SK-MEL-5 (cell line): ENCODE data around the gene ADPRHL1. TPM values are rescaled to one million over a fixed set of nuclear protein-coding genes. Genes with fewer than 3 reads are reported as not detected.

Experiments
- DNase-seq: peaks from one replicate; pipeline ENCODE4 v3.0.0-alpha.2; 2016; ENCODE audit warnings: low read depth, low spot score
- in situ Hi-C: cut with HindIII; loops from 2 replicates; pipeline ENCODE4 v1.10.0; 2016; ENCODE audit warnings: low sequenced_read_pairs, high pct_unique_total_duplicates, low pct_unique_long_range_greater_than_20kb
- total RNA-seq: library from RNA; depleted of rRNA; stranded (reverse); fragments of >200 nt; shearing (Covaris generic); gene quantifications from 2 replicates; pipeline ENCODE4 v1.2.3, GENCODE V29; 2014

ADPRHL1 gene
- total RNA-seq, 1 experiment from 2014 or later, result 0.53 TPM

DNA sequence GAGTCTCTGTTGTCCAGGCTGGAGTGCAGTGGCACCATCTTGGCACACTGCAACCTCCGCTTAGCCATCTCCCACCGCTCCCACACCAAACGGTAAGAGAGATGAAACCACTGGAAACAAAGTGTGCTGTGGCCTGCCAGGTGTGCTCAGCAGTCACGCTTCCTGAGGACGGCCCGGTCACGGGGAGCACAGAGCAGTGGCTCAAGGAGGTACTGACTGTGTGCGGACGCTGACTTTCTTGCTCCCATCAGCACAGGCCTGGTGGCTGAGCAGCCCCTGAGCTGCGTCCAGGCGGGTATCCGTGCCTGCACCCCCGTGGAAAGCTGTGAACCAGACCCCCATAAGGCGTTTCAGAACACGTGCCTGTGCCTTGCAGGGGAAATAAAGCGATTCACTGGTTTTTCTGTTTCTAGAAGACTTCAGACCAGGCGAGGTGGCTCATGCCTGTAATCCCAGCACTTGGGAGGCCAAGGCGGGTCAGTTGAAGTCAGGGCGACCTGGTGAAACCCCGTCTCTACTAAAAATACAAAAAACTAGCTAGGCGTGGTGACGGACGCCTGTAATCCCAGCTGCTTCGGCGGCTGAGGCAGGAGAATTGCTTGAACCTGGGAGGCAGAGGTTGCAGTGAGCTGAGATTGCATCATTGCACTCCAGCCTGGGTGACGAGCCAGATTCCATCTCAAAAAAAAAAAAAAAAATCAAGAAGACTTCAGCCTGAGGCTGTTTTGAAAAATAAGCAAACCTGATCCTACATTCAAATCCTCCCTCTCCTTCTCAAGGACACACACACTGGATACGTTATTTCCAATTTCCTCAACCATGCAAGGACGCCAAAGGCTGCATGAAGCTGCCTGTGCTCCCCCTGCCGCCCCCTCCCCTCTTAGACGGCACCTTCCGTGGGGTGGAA is 25.5 kb downstream of the ADPRHL1 start:
- in situ Hi-C loops, result no loop called here
- DNase-seq, result no peak

DNA sequence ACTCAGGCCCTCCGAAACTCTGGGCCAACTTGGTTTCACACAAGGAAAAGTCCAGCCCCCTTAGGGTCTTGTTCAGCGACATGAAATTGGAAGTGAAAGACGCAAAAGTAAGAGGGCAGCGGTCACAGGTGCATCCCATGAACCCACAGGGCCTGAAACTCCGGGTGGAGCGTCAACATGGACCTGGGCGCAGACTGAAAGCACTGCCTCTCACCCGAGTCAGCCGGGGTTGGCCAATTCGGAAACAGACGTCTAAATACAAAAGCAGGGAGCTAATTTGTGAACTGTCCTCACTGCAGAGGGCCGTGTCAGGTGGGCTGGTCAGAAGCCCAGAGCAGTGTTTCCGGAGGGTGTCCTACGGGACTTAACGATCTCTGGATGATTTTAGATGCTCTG is 26.7 kb downstream of the ADPRHL1 start:
- in situ Hi-C loops, result no loop called here
- no peak for DNase-seq

DNA sequence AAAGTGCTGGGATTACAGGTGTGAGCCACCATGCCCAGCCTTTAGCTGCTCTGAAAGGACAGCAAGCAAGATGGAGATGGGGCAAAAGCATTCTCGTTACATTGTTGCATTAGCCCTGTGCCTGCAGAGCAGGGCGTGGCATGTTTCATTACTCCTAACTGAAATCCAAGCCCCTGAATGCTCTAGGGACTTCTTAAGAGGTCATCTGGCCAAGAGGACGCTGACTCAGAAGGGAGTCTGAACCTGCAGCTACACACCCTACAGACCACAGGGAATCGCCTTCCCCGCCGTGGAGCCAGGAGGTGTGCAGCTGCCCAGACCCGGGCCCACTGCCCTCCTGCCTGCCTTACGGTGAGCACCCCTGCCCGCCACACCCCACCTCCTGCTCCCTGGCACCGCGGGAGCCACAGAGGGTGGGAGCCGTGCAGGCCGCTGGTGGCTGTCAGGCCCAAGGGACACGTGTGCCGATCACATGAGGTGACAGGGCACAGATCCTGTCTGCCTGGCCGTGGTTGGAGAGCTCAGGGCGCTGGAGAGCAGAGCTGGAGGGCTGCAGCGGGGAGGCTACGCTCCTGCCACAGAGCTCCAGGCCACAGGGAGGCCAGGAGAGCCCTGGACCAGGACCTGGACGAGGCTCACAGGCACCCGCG is 27.2 kb downstream of the ADPRHL1 start:
- in situ Hi-C loops, result no loop called here
- DNase-seq, result no peak

DNA sequence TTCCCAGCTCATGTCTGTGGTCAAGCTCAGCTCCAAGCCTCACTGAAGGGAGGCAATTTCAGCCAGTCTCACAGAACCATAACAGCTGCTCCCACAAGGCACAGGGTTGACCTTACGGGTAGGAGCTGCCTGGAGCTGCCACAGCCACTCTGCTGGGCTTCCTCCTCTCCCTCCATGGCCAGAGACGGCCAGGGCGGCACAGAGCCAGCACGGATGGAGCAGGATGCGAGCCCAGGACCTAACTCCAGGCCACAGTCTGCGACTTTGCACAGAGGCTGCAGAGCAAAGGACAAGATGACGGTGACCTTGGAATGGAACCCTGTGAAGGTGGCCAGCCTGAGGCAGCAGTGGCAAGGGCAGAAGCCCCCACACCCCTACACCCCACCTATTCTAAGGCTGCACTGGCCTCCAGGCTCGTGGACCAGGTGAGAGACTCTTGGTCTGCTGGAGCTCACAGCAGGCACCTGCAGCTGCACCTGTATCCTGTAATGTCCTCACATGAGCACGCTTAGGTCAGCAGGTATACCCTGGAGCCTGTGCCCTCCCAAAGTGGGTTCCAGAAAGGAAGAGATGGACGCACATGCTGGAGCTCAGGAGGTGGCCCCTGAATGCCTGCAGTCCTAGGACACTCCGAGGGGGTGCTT is 29.6 kb downstream of the ADPRHL1 start:
- DNase-seq, result no peak
- in situ Hi-C loops, result no loop called here

DNA sequence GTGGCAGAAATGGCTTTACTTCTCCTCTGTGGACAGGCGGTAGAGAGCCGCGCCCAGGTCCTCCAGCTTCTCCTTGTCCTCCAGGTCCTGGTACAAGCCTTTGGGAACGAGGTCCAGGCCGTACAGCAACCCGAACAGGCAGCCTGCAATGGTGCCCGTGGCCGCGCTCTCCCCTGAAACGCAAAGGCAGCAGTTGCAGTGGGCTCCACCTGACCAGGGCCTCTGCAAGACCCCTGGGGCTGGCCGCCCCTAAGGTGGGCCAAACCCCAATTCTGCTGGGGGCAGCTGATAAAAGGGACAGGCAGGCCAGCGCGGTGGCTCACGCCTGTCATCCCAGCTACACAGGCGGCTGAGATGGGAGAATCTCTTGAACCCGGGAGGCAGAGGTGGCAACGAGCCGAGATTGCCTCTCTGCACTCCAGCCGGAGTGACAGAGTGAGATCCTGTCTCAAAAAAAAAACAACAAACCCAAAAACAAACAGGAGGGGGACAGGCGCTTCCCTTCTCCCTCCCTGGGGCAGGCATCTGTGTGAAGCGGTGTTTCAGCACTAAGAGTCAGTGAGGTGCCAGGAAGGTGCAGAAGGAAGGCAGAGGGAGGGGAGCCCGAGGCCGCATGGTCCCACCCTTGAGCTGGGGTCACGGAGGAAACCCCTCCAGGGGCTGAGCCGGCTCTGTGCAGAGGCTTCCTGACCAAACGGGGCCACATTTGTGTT is 30.3 kb downstream of the ADPRHL1 start:
- DNase-seq, result no peak
- in situ Hi-C loops, result no loop called here

DNA sequence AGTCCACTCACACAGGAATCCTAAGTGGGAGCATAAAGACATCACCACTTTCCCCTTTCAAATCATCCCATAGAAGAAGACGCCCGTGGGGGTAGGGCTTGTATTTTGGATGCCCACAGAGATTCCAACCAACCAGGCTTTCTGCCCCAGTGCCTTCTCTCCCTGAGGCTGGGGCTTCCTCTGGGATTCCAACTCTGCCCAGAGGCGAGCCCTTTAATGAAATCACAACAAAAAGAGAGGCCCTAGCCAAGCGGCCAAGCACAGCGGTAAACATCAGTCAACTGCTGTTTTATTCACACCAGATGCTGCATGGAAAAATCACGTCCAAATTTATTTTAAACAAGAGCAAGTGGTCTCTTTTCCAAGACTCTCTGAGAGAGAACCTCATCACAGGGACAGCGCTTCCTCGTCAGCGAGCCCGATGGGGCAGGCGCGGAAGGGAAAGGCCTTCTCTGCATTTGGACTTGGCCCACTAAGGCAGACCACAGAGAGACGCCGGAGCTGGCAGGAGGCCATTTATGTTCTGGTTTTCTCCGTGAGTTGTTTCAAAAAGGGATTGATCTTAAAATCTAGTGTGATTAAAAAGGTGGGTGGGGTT is 31.5 kb downstream of the ADPRHL1 start:
- DNase-seq, result no peak

DNA sequence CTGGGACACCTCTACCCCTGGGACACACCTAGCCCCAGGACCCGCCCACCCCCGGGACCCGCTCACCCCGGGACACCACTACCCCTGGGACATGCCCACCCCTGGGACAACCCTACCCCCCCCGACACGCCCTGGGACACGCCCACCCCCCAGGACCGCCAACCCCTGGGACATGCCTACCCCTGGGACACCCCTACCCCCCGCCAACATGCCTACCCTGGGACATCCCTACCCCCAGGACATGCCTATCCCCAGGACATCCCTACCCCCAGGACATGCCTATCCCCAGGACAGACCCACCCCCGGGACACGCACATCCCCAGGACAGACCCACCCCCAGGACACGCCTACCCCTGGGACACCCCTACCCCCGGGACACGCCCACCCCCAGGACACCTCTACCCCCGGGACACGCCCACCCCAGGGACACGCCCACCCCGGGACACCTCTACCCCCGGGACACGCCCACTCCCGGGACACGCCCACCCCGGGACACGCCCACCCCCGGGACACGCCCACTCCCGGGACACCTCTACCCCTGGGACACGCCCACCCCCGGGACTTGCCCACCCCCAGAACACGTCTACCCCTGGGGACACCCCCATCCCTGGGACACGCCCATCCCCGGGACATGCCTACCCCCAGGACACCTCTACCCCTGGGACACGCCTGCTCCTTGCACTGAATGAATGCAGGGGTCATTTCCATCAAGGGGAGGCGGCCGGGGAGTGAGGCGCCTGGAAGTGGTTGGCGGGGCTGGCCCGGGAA is 32.3 kb downstream of the ADPRHL1 start:
- in situ Hi-C loops, result no loop called here
- no peak for DNase-seq

More for the DNA sequence above, 31.5 kb downstream of the ADPRHL1 start:
- in situ Hi-C loops, result no loop called here

DNA sequence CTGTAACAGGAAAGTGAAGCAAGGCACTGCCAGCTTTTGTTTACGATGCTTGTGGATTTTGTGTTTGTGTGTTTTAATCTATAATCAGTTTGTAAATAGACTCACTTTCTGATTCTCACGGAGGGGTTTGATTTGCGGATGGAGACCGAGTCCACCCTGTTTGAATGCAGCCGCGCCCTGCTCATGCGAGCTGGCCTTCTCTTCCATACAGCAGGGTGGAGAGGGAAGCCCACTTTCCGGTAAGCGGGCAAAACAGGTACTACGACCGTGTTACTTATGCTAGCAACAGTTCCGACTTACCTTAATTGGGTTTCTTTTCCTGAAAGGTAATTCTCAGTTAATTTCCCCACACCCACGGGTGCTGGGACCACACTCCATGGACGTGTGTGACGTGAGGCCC is 33.1 kb downstream of the ADPRHL1 start:
- no peak for DNase-seq
- in situ Hi-C loops, result no loop called here

DNA sequence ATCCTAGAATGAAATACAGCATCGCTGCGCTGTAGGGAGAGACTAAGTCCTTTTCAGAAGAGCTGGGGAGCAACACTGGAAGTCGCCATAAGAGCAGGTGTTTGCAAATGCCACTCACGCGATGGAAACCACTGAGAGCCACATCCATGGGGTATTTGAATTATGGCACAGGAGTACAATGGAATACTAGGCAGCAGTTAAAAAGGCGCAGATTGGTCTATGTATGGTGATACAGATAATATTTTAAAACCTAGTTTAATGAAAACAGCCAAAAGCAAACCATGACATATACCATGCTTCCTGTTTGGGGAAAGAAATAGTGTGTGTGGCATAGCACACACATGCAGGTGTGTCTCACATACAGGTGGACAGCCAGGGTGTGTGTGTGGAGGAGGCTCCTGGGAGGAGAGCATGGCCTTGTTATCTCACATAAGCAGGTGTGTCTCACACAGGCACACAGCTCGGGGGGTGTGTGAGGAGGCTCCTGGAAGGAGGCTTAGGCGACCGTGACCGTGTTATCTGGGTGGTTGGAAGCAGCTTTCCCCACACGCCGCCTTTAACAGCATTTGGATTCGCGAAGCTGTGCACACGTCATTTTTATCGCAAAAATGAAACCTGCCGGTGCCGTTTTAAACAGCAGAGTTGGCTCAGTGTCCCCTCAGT is 33.6 kb downstream of the ADPRHL1 start:
- in situ Hi-C loops, result no loop called here
- DNase-seq, result no peak

DNA sequence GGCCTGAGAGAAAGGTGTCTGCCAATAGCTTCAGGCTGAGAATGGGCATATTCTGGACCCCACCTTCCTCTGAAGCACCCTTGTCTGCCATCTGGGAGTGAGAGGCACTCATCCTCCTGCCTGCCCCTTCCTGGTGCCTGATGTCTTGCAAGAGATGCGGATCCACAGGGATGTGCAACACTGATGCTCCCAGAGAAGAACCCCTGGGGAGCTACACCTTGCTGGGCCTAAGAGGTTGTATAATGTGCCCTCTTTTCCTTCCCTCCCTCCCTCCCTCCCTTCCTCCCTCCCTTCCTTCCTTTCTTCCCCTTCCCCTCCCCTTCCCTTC is 34.6 kb downstream of the ADPRHL1 start:
- DNase-seq, result no peak
- in situ Hi-C loops, result no loop called here

DNA sequence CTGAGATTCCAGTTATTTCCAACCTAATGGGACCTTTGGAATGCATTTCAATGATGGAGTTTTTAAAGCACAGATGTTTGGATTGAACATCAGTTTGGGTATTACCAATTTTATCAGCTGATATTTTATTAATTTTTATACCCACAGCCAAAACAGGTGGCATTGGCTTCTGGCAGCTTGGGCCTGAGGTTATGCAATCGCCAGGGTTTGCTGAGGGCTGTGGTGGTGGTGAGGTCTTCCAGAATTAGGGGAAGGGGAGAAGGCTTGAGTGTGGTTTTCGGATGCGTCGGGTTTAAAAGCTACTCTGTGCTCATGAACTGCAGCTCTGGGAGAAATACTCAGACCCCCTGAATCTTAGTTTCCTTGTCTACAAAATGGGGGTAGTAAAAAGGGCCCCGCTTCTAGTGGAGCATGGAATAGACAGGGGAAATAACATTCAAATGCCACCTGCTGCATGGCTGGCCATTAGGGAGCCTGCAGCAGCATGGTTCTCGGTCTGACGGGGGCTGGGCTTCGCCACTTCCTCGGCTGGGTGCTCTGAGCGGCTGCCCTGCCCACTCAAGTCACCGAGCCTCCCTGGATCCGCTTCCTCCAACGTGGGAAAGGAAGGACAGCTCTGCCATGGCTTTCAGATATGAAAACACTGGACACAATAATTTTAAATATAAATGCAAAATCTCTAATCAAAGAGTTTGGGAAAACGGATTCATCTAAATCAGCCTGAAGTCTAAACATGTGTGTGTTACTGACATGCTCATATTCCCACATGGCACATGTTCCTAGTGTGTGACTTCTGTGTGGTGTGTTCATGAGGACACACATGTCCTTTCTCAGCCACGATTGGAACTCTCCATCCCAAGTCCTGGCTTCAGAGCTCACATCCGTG is 35.2 kb downstream of the ADPRHL1 start:
- in situ Hi-C loops, result no loop called here

DNA sequence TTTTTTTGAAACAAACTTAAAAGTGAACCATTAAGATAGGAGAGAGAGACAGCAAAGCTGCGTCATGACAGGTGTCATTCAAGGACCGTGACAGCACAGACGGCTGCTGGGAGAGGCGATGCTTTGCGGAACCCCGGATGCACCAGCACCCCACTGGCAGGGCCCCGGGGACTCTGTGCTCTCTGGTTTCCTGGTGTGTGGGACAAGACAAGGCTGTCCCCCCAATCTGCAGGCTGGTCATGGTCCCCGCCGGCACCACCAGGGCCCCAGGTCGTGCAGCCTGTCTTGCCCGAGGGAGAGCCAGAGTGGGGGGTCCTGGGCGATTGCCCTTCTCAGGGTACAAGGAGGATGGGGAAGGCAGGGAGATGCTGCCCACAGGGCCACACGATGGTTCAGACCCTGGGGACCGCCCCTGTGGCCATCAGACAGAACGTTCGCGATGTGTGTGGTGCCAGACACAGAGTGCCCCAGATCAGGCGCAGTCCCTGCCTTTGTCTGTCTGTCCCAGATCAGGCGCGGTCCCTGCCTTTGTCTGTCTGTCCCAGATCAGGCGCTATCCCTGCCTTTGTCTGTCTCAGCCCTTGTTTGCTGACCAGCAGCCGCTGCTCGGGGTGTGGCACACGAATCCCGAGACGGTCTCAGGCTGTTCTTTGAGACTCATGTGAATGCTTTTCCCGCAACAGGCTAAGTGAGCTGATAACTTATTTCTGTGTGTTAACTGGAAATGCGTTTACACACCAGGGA is 36.1 kb downstream of the ADPRHL1 start:
- DNase-seq, result no peak
- in situ Hi-C loops, result no loop called here

More for the DNA sequence above, 35.2 kb downstream of the ADPRHL1 start:
- DNase-seq, result no peak

DNA sequence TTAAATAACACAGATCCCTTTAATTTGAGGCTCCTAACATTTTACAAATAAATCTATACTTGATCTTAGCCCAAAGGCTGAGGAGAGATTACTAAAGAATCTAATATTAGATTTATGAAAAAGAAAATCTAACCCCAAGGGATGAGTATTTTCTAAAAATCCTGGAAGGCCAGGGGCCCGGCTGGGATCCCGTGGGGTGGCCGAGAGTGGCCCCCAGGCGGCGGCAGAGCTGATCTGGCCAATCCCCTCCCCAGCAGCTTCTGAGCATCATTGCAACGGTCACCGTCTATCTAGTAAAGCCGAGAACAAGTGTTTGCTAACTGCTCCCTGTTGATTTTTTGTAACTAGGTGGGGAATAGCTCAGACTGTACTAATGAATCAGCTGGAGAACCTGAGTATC is 37.5 kb downstream of the ADPRHL1 start:
- in situ Hi-C loops, result no loop called here

DNA sequence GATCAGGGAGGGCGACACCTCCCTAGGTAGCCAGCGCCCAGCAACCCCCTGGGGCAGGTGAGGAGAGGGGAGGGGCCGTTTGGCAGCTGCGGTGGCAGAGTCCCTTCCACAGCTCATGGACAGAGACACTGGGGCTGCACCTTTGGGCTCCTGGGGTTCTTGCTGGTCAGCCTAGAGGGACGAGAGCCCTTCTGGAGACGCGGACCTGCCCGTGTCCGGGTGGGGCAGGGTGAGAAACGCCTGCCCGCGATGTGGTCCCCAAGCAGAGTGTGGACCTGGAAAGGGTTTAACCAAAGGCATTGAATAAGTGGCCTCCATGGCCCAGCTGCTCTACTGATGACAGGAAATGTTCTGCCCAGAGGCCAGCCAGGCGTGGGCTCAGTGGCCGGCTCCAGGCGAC is 38.3 kb downstream of the ADPRHL1 start:
- DNase-seq, result no peak
- in situ Hi-C loops, result no loop called here

More for the DNA sequence above, 37.5 kb downstream of the ADPRHL1 start:
- DNase-seq, result no peak

DNA sequence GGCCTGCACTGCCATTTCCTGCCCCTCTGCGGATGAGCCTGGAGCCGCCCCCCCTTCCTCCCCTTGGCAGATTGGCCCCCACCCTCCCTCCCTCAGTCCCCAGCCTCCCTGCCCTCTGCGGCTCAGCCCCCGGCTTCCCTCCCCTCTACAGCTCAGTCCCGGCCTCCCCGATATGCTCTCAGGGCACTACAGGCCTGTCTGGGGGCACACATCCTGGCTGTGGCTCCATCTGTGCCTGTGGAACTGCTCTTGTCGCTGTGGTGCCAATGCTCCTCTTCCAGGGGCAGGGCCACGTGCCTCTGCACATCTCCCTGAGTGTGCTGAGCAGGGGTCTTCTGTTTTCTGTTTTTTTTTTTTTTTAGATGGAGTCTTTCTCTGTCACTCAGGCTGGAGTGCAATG is 39.0 kb downstream of the ADPRHL1 start:
- in situ Hi-C loops, result no loop called here
- no peak for DNase-seq
